ENCODE results near the gene TIGAR.

TIGAR gene

GRCh38 chr12:4383304-4383865, 62.4 kb downstream of the TIGAR start:
- H3K27me3 ChIP-seq, result peaks cover 39% of the 10 kb centered on the region

GRCh38 chr12:4386801-4387200, 65.8 kb downstream of the TIGAR start:
- Histone ChIP-seq H3K4me3 (ENCODE audit: low read depth in 1 of 2, low read length in 1 of 2) (no peak overlapping the region), H3K4me1 (ENCODE audit: control insufficient read depth in 1 of 2, insufficient read depth in 1 of 2, low read depth in 1 of 2, low read length in 1 of 2) (no peaks in the 10 kb centered on the region), H3K27ac (no peak overlapping the region), H3K36me3 (no peaks in the 10 kb centered on the region), H3K27me3 (peaks cover 22% of the 10 kb centered on the region), H3K9me3 (no peaks in the 10 kb centered on the region)
- TF ChIP-seq CTCF (IDR thresholded peaks at IDR 0.05), result no peak

More at GRCh38 chr12:4383304-4383865, 62.4 kb downstream of the TIGAR start:
- Histone ChIP-seq H3K36me3 (no peaks in the 10 kb centered on the region), H3K27ac (no peak overlapping the region), H3K4me3 (ENCODE audit: low read depth in 1 of 2, low read length in 1 of 2) (no peak overlapping the region), H3K4me1 (ENCODE audit: control insufficient read depth in 1 of 2, insufficient read depth in 1 of 2, low read depth in 1 of 2, low read length in 1 of 2) (no peaks in the 10 kb centered on the region), H3K9me3 (no peaks in the 10 kb centered on the region)
- TF ChIP-seq CTCF (IDR thresholded peaks at IDR 0.05), result no peak

- H3K36me3 ChIP-seq, result no peaks in the 10 kb centered on the region
- no peaks in the 10 kb centered on the region for H3K9me3 ChIP-seq
- no peaks in the 10 kb centered on the region for H3K4me1 ChIP-seq (ENCODE audit: control insufficient read depth in 1 of 2, insufficient read depth in 1 of 2, low read depth in 1 of 2, low read length in 1 of 2)
- H3K4me3 ChIP-seq (ENCODE audit: low read depth in 1 of 2, low read length in 1 of 2), result no peak overlapping the region
- H3K27me3 ChIP-seq, result peaks cover 25% of the 10 kb centered on the region
- TF ChIP-seq CTCF (IDR thresholded peaks at IDR 0.05), result no peak
- no peak overlapping the region for H3K27ac ChIP-seq
Measured at GRCh38 chr12:4387607-4388006, 66.6 kb downstream of the TIGAR start.

GRCh38 chr12:4388032-4388431, 67.0 kb downstream of the TIGAR start:
- H3K4me3 ChIP-seq (ENCODE audit: low read depth in 1 of 2, low read length in 1 of 2), result no peak overlapping the region
- H3K9me3 ChIP-seq, result no peaks in the 10 kb centered on the region
- H3K4me1 ChIP-seq (ENCODE audit: control insufficient read depth in 1 of 2, insufficient read depth in 1 of 2, low read depth in 1 of 2, low read length in 1 of 2), result no peaks in the 10 kb centered on the region
- TF ChIP-seq CTCF (IDR thresholded peaks at IDR 0.05), result no peak
- H3K27ac ChIP-seq, result no peak overlapping the region
- H3K36me3 ChIP-seq, result no peaks in the 10 kb centered on the region
- peaks cover 30% of the 10 kb centered on the region for H3K27me3 ChIP-seq

GRCh38 chr12:4388662-4389061, 67.6 kb downstream of the TIGAR start:
- peaks cover 33% of the 10 kb centered on the region for H3K27me3 ChIP-seq
- no peak for TF ChIP-seq CTCF (IDR thresholded peaks at IDR 0.05)
- H3K36me3 ChIP-seq, result no peaks in the 10 kb centered on the region
- H3K27ac ChIP-seq, result no peak overlapping the region
- no peaks in the 10 kb centered on the region for H3K9me3 ChIP-seq
- H3K4me1 ChIP-seq (ENCODE audit: control insufficient read depth in 1 of 2, insufficient read depth in 1 of 2, low read depth in 1 of 2, low read length in 1 of 2), result no peaks in the 10 kb centered on the region
- no peak overlapping the region for H3K4me3 ChIP-seq (ENCODE audit: low read depth in 1 of 2, low read length in 1 of 2)

All from neutrophil (primary cell).